Motor neuron (in vitro differentiated cells): ENCODE results near the gene CARHSP1. TPM values are rescaled to one million over a fixed set of nuclear protein-coding genes. Genes with fewer than 3 reads are reported as not detected.

Experiments
- total RNA-seq, 8 experiments: library from RNA; unstranded; fragments of 300-600 nt; gene quantifications; 2 replicates each; pipeline versions ENCODE4 v1.2.3 to v1.2.4, GENCODE V29; 2022

CARHSP1 gene
- total RNA-seq, 8 experiments from 2014 or later, result 38.5 to 196 (median 69.7) TPM

Other genes starting within 250 kb of the CARHSP1 start
- gene METTL22, start 247.3 kb downstream of the CARHSP1 start, total RNA-seq, result 10 to 100 TPM; 16.3 to 42.9 (median 30.6) TPM
- 100 to 1,000 TPM in 3 of 8 experiments, 10 to 100 TPM in 5; 21.2 to 125 (median 84.4) TPM for gene ABAT, start 194.4 kb downstream of the CARHSP1 start, total RNA-seq
- 10 to 100 TPM in 4 of 8 experiments, 1 to 10 TPM in 4; 6.9 to 15.9 (median 10.0) TPM for gene TMEM186, start 71.4 kb downstream of the CARHSP1 start, total RNA-seq
- gene PMM2, start 71.2 kb downstream of the CARHSP1 start, total RNA-seq, result 10 to 100 TPM; 14.5 to 58.6 (median 34.6) TPM
- gene LITAFD, start 13.3 kb upstream of the CARHSP1 start, total RNA-seq, result under 1 TPM in 3 of 8 experiments, not detected in 5; 0.21 to 0.95 (median 0.63) TPM
- 10 to 100 TPM; 39.1 to 83.0 (median 64.6) TPM for gene USP7, start 94.9 kb upstream of the CARHSP1 start, total RNA-seq
- gene HAPSTR1, start 222.6 kb upstream of the CARHSP1 start, total RNA-seq, result 10 to 100 TPM; 31.3 to 74.1 (median 46.4) TPM